ENCODE measurements around the gene RASD1. TPM values are rescaled to one million over a fixed set of nuclear protein-coding genes. Genes with fewer than 3 reads are reported as not detected.

RASD1 gene
- total and polyA plus RNA-seq, 4 donors, result 0.89 to 46.7 (median 14.7) TPM

GRCh38 chr17:17463821-17464220 is 32.4 kb downstream of the RASD1 start:
- no peak for TF ChIP-seq TAF1 (conservative IDR thresholded peaks at IDR 0.05)
- TF ChIP-seq GABPA (IDR thresholded peaks at IDR 0.05 in 1 of 2, conservative IDR thresholded peaks at IDR 0.05 in 1 of 2), result no peak
- TF ChIP-seq ATF3 (IDR thresholded peaks at IDR 0.05), result no peak
- TF ChIP-seq JUND (IDR thresholded peaks at IDR 0.05), result no peak
- no peak for TF ChIP-seq FOXA2 (IDR thresholded peaks at IDR 0.05)
- TF ChIP-seq YY1 (IDR thresholded peaks at IDR 0.05), result no peak
- no peak for TF ChIP-seq RXRA (IDR thresholded peaks at IDR 0.05)
- Histone ChIP-seq H3K9me3 (ENCODE audit: control insufficient read depth in 4 of 4, low read length in 3 of 4) (no peaks in the 10 kb centered on the region), H3K27ac (ENCODE audit: low read depth in 1 of 2, low read length in 2 of 2) (no peak overlapping the region), H3K9ac (ENCODE audit: low read depth in 1 of 2, low read length in 2 of 2) (no peak overlapping the region), H3K36me3 (ENCODE audit: control insufficient read depth in 4 of 4, insufficient read depth in 3 of 4, low read depth in 1 of 4, low read length in 3 of 4) (no peaks in the 10 kb centered on the region), H3K4me1 (ENCODE audit: control insufficient read depth in 4 of 4, insufficient read depth in 4 of 4, low read length in 3 of 4) (peaks cover 0 to 4% (median 0%) of the 10 kb centered on the region in 4 donors), H3K4me3 (ENCODE audit: low read depth in 1 of 3, low read length in 3 of 3) (no peak overlapping the region), H3K27me3 (ENCODE audit: control insufficient read depth in 4 of 4, insufficient read depth in 4 of 4, low read length in 3 of 4) (no peaks in the 10 kb centered on the region)
- DNase-seq (ENCODE audit: low spot score), result no peak
- 86% methylated on average over 6 of the region's 6 CpGs for WGBS

GRCh38 chr17:17462048-17462824 is 34.0 kb downstream of the RASD1 start:
- 75% methylated on average over 15 of the region's 15 CpGs for WGBS
- H3K27me3 ChIP-seq (ENCODE audit: control insufficient read depth in 4 of 4, insufficient read depth in 4 of 4, low read length in 3 of 4), result no peaks in the 10 kb centered on the region
- no peak for DNase-seq (ENCODE audit: low spot score)
- no peaks in the 10 kb centered on the region for H3K4me1 ChIP-seq (ENCODE audit: control insufficient read depth in 4 of 4, insufficient read depth in 4 of 4, low read length in 3 of 4)
- no peak overlapping the region for H3K4me3 ChIP-seq (ENCODE audit: low read depth in 1 of 3, low read length in 3 of 3)
- H3K36me3 ChIP-seq (ENCODE audit: control insufficient read depth in 4 of 4, insufficient read depth in 3 of 4, low read depth in 1 of 4, low read length in 3 of 4), result no peaks in the 10 kb centered on the region
- H3K27ac ChIP-seq (ENCODE audit: low read depth in 1 of 2, low read length in 2 of 2), result no peak overlapping the region
- H3K9me3 ChIP-seq (ENCODE audit: control insufficient read depth in 4 of 4, low read length in 3 of 4), result no peaks in the 10 kb centered on the region
- no peak for TF ChIP-seq CTCF (IDR thresholded peaks at IDR 0.05; ENCODE audit: low read depth, low read length, missing input control)
- TF ChIP-seq YY1 (IDR thresholded peaks at IDR 0.05), result no peak
- TF ChIP-seq ZBTB33 (IDR thresholded peaks at IDR 0.05), result no peak
- no peak for TF ChIP-seq JUND (IDR thresholded peaks at IDR 0.05)
- no peak for TF ChIP-seq HNF4A (conservative IDR thresholded peaks at IDR 0.05)
- no peak for TF ChIP-seq EGR1 (IDR thresholded peaks at IDR 0.05; ENCODE audit: low read depth in 2 of 2)
- no peak for TF ChIP-seq SP1 (IDR thresholded peaks at IDR 0.05)
- no peak for TF ChIP-seq GABPA (IDR thresholded peaks at IDR 0.05 in 1 of 2, conservative IDR thresholded peaks at IDR 0.05 in 1 of 2)
- TF ChIP-seq MAX (IDR thresholded peaks at IDR 0.05), result no peak
- TF ChIP-seq HNF4G (IDR thresholded peaks at IDR 0.05), result no peak
- no peak for TF ChIP-seq RAD21 (IDR thresholded peaks at IDR 0.05)
- TF ChIP-seq NR2F2 (IDR thresholded peaks at IDR 0.05), result no peak
- TF ChIP-seq FOXA2 (IDR thresholded peaks at IDR 0.05), result no peak
- no peak for TF ChIP-seq FOXA1 (IDR thresholded peaks at IDR 0.05)
- no peak for TF ChIP-seq TAF1 (conservative IDR thresholded peaks at IDR 0.05)
- H3K9ac ChIP-seq (ENCODE audit: low read depth in 1 of 2, low read length in 2 of 2), result no peak overlapping the region

All from liver (tissue), 9 donors.